PC-9 (cell line): ENCODE measurements around the gene NOTCH4. TPM values are rescaled to one million over a fixed set of nuclear protein-coding genes. Genes with fewer than 3 reads are reported as not detected.

Experiments used
- BruUV-seq: library from RNA; stranded (reverse); fragments of 400-500 nt; replicated peaks from 2 replicates; lab custom pipeline; 2021; lab: Mats Ljungman, UMichigan
- CTCF ChIA-PET: fragments of 300-600 bp; sonication (Branson Sonifier 250); formaldehyde crosslinking; loops from one replicate; lab custom pipeline; 2022; ENCODE audit warnings: antibody characterized with exemption; lab: Charles Lee
- POLR2A ChIA-PET: fragments of 300-600 bp; sonication (Branson Sonifier 250); formaldehyde crosslinking; loops from one replicate; lab custom pipeline; 2022; ENCODE audit warnings: antibody characterized with exemption; ENCODE audit not compliant: unreplicated experiment; lab: Charles Lee
- DNase-seq, 2 experiments: peaks; one replicate each; pipeline versions ENCODE4 v3.0.0 to v3.0.0-alpha.2; 2015 to 2022; ENCODE audit warnings: mixed read lengths in 1 of 2
- H2AFZ ChIP-seq: fragments of 200-600 bp; sonication (generic); 2 replicates; pipeline ENCODE4 v1.8.1; 2017; ENCODE audit warnings: antibody characterized with exemption
- H3F3A ChIP-seq: fragments of 200-600 bp; sonication (generic); 2 replicates; pipeline ENCODE4 v1.8.1; 2017; ENCODE audit warnings: antibody characterized with exemption, mild to moderate bottlenecking, low read depth; ENCODE audit not compliant: insufficient read depth
- H3K27ac ChIP-seq: fragments of 200-600 bp; sonication (generic); 2 replicates; pipeline ENCODE4 v1.6.1; 2016; ENCODE audit warnings: mixed run types
- H3K27me3 ChIP-seq: fragments of 200-600 bp; sonication (generic); 2 replicates; pipeline ENCODE4 v1.6.1; 2016; ENCODE audit warnings: low read depth, mixed run types; ENCODE audit not compliant: insufficient read depth
- H3K36me3 ChIP-seq: fragments of 200-600 bp; sonication (generic); 2 replicates; pipeline ENCODE4 v1.6.1; 2016; ENCODE audit warnings: low read depth, mixed run types
- H3K4me1 ChIP-seq: fragments of 200-600 bp; sonication (generic); replicated peaks from 2 replicates; pipeline ENCODE4 v1.6.1; 2016; ENCODE audit warnings: mixed run types; ENCODE audit not compliant: insufficient read depth
- H3K4me2 ChIP-seq: fragments of 200-600 bp; sonication (generic); 2 replicates; pipeline ENCODE4 v1.6.1; 2017; ENCODE audit warnings: mixed run types
- H3K4me3 ChIP-seq: fragments of 200-600 bp; sonication (generic); 2 replicates; pipeline ENCODE4 v1.6.1; 2016; ENCODE audit warnings: mixed run types
- H3K79me2 ChIP-seq: fragments of 200-600 bp; sonication (generic); 2 replicates; pipeline ENCODE4 v1.6.1; 2017; ENCODE audit warnings: low read depth, mixed run types
- H3K9me2 ChIP-seq: fragments of 200-600 bp; sonication (generic); 2 replicates; pipeline ENCODE4 v1.8.1; 2017; ENCODE audit warnings: mild to moderate bottlenecking; ENCODE audit not compliant: insufficient read depth
- H3K9me3 ChIP-seq: fragments of 200-600 bp; sonication (generic); 2 replicates; pipeline ENCODE4 v1.8.1; 2016; ENCODE audit warnings: low read depth; ENCODE audit not compliant: insufficient read depth
- H4K20me1 ChIP-seq: fragments of 200-600 bp; sonication (generic); 2 replicates; pipeline ENCODE4 v1.8.1; 2017; ENCODE audit not compliant: insufficient read depth
- CTCF ChIP-seq: fragments of 200-600 bp; sonication (generic); conservative IDR thresholded peaks from 2 replicates; pipeline ENCODE4 v1.6.1; 2017; ENCODE audit warnings: mixed run types, antibody characterized with exemption, mild to moderate bottlenecking, moderate library complexity
- EZH2 ChIP-seq: fragments of 200-600 bp; sonication (generic); IDR thresholded peaks from 2 replicates; pipeline ENCODE4 v1.8.0; 2017; ENCODE audit warnings: antibody characterized with exemption, low read depth
- intact Hi-C: fragments of 100-400 bp; cut with micrococcal nuclease; formaldehyde crosslinking; loops from one replicate; pipeline ENCODE4 v1.10.0; 2022; ENCODE audit not compliant: unreplicated experiment
- total RNA-seq: library from RNA; stranded (reverse); gene quantifications from 2 replicates; pipeline ENCODE4 v1.2.3, GENCODE V29; 2021

Gene NOTCH4
- total RNA-seq, 1 experiment from 2014 or later = 1.5 TPM

- CTCF ChIA-PET = interaction anchor here (0.6 to 0.8 kb wide), 4 partner anchors 12 to 1174 kb away, joined by 5 to 17 read pairs (median 6); no protein-coding TSS in a partner anchor
- intact Hi-C loops = loop anchor here (10.0 kb wide), 1 partner anchor 140 kb away; no protein-coding TSS in a partner anchor
- Histone ChIP-seq H3K27me3 (peaks cover 26% of the 10 kb centered on the region), H3K4me3 (no peak overlapping the region), H3K27ac (no peak overlapping the region), H3K9me3 (no peaks in the 10 kb centered on the region; the same call in 1 of the 2 replicates), H3K9me2 (no peaks in the 10 kb centered on the region), H3K36me3 (no peaks in the 10 kb centered on the region), H4K20me1 (no peaks in the 10 kb centered on the region), H3K79me2 (no peaks in the 10 kb centered on the region), H3F3A (no peaks in the 10 kb centered on the region), H2AFZ (no peak overlapping the region), H3K4me2 (peak overlapping the region; percentile 69; the same call in 1 of the 2 replicates), H3K4me1 (peaks cover 5% of the 10 kb centered on the region; the same call in 1 of the 2 replicates)
- no TSS peak for BruUV-seq
- no peak for DNase-seq
- TF ChIP-seq EZH2 = no peak
- POLR2A ChIA-PET = interaction anchor here (0.6 kb wide), 1 partner anchor 678 kb away, joined by 15 read pairs; no protein-coding TSS in a partner anchor
Measured at GRCh38 chr6:32254761-32255198, 30.9 kb upstream of the NOTCH4 start.

GRCh38 chr6:32252331-32253009 lies 28.6 kb upstream of the NOTCH4 start:
- intact Hi-C loops = loop anchor here (10.0 kb wide), 1 partner anchor 142 kb away; no protein-coding TSS in a partner anchor
- BruUV-seq = no TSS peak
- POLR2A ChIA-PET = no interaction called here

GRCh38 chr6:32249262-32249661 lies 25.4 kb upstream of the NOTCH4 start:
- peaks cover 22% of the 10 kb centered on the region for H3K27me3 ChIP-seq
- no peak for DNase-seq
- CTCF ChIA-PET = no interaction called here
- H3K4me3 ChIP-seq = no peak overlapping the region
- H3K36me3 ChIP-seq = no peaks in the 10 kb centered on the region
- H3F3A ChIP-seq = no peaks in the 10 kb centered on the region
- no peak overlapping the region for H3K4me2 ChIP-seq
- H3K79me2 ChIP-seq = no peaks in the 10 kb centered on the region
- TF ChIP-seq CTCF (no peak), EZH2 (no peak)
- H3K9me3 ChIP-seq = peaks cover 5% of the 10 kb centered on the region; the same call in 1 of the 2 replicates
- POLR2A ChIA-PET = interaction anchor here (0.6 kb wide), 1 partner anchor 1096 kb away, joined by 6 read pairs; no protein-coding TSS in a partner anchor
- no peaks in the 10 kb centered on the region for H3K4me1 ChIP-seq
- H3K9me2 ChIP-seq = no peaks in the 10 kb centered on the region
- BruUV-seq = no TSS peak
- no peak overlapping the region for H3K27ac ChIP-seq
- no peaks in the 10 kb centered on the region for H4K20me1 ChIP-seq
- intact Hi-C loops = loop anchor here (10.0 kb wide), 1 partner anchor 166 kb away; no protein-coding TSS in a partner anchor
- H2AFZ ChIP-seq = no peak overlapping the region

More at GRCh38 chr6:32252331-32253009, 28.6 kb upstream of the NOTCH4 start:
- no peak overlapping the region for H3K4me2 ChIP-seq
- no peak for DNase-seq
- H3K9me3 ChIP-seq = peaks cover 5% of the 10 kb centered on the region; the same call in 1 of the 2 replicates
- H3K36me3 ChIP-seq = no peaks in the 10 kb centered on the region
- no peak overlapping the region for H3K4me3 ChIP-seq
- H4K20me1 ChIP-seq = no peaks in the 10 kb centered on the region
- H3K9me2 ChIP-seq = no peaks in the 10 kb centered on the region
- H3K4me1 ChIP-seq = peaks cover 5% of the 10 kb centered on the region; the same call in 1 of the 2 replicates
- CTCF ChIA-PET = no interaction called here
- H2AFZ ChIP-seq = no peak overlapping the region
- no peaks in the 10 kb centered on the region for H3F3A ChIP-seq
- TF ChIP-seq CTCF (no peak), EZH2 (no peak)
- peaks cover 17% of the 10 kb centered on the region; the same call in 1 of the 2 replicates for H3K27me3 ChIP-seq
- no peak overlapping the region for H3K27ac ChIP-seq
- H3K79me2 ChIP-seq = no peaks in the 10 kb centered on the region
